Esophagus muscularis mucosa (tissue), 4 donors: ENCODE results near the gene HK1. TPM values are rescaled to one million over a fixed set of nuclear protein-coding genes. Genes with fewer than 3 reads are reported as not detected.
"Not testable (repeated sequence)": the region's sequence is repeated elsewhere in the genome, so short reads cannot be mapped to it uniquely, and the experiment has no call there.

Experiments
- DNase-seq: peaks from one replicate; pipeline ENCODE4 v3.0.0-alpha.2; 2017; ENCODE audit errors: extremely low spot score
- H3K27ac ChIP-seq, 4 donors: fragments of 200-600 bp; sonication (generic); replicated peaks in 1 of 4; 1 replicate in 3 of 4; 2 replicates in 1 of 4; pipeline ENCODE4 v1.5.1; 2016 to 2019; ENCODE audit warnings: mild to moderate bottlenecking in 1 of 4
- H3K27me3 ChIP-seq, 4 donors: fragments of 200-600 bp; sonication (generic); one replicate each; pipeline versions ENCODE4 v1.5.1 to v1.6.0; 2016 to 2019
- H3K36me3 ChIP-seq, 4 donors: fragments of 200-600 bp; sonication (generic); one replicate each; pipeline ENCODE4 v1.5.1; 2016 to 2019
- H3K4me1 ChIP-seq, 4 donors: fragments of 200-600 bp; sonication (generic); one replicate each; pipeline ENCODE4 v1.5.1; 2016 to 2019
- H3K4me3 ChIP-seq, 4 donors: fragments of 200-600 bp; sonication (generic); 1 replicate in 2 of 4; 2 replicates in 2 of 4; pipeline ENCODE4 v1.5.1; 2016 to 2019; ENCODE audit warnings: mild to moderate bottlenecking in 4 of 4, moderate library complexity in 1 of 4
- H3K9me3 ChIP-seq, 4 donors: fragments of 200-600 bp; sonication (generic); 1 replicate in 3 of 4; 2 replicates in 1 of 4; pipeline ENCODE4 v1.5.1; 2016 to 2019
- CTCF ChIP-seq, 3 experiments: fragments of 200-600 bp in 2 of 3; fragments of 450-650 bp in 1 of 3; sonication (generic) in 2 of 3; IDR thresholded peaks; one replicate each; pipeline ENCODE4 v1.5.1; 2017 to 2019; ENCODE audit warnings: antibody characterized with exemption in 3 of 3, mild to moderate bottlenecking in 2 of 3, moderate library complexity in 1 of 3
- EP300 ChIP-seq: sonication (generic); formaldehyde crosslinking; IDR thresholded peaks from one replicate; pipeline ENCODE4 v1.6.1; 2017; ENCODE audit warnings: antibody characterized with exemption
- POLR2A ChIP-seq: fragments of 450-650 bp; IDR thresholded peaks from one replicate; pipeline ENCODE4 v1.6.1; 2017; ENCODE audit warnings: antibody characterized with exemption, moderate library complexity, mild to moderate bottlenecking, low read depth
- POLR2AphosphoS5 ChIP-seq, 2 donors: sonication (generic); formaldehyde crosslinking; IDR thresholded peaks; one replicate each; pipeline ENCODE4 v1.6.1; 2017; ENCODE audit warnings: antibody characterized with exemption in 2 of 2
- WGBS: methylation state at CpG from one replicate; pipeline ENCODE4 v1.1.5; 2018; 5-methylcytosine and 5-hydroxymethylcytosine counted together
- intact Hi-C: fragments of 100-400 bp; cut with DNase I; formaldehyde crosslinking; loops from one replicate; pipeline ENCODE4 v1.15.1; 2023
- total RNA-seq, 4 donors: library from RNA; depleted of rRNA; stranded (reverse); fragments of >200 nt; gene quantifications; one replicate each; pipeline versions ENCODE4 v1.1.0 to v1.2.1, GENCODE V29; 2016

The HK1 gene
- total RNA-seq, 4 donors from 2014 or later = 114 to 188 (median 151) TPM

- H3K4me3 ChIP-seq = no peak overlapping the region
- intact Hi-C loops = no loop called here
- 81% methylated on average over 4 of the region's 4 CpGs for WGBS
- no peaks in the 10 kb centered on the region for H3K36me3 ChIP-seq
- no peaks in the 10 kb centered on the region for H3K27me3 ChIP-seq
- H3K27ac ChIP-seq = no peak overlapping the region
- TF ChIP-seq EP300 (no peak), POLR2A (no peak), CTCF (IDR thresholded peaks at IDR 0.05) (no peak), POLR2AphosphoS5 (IDR thresholded peaks at IDR 0.05) (no peak)
- DNase-seq = no peak
- H3K9me3 ChIP-seq = no peaks in the 10 kb centered on the region
- peaks cover 0 to 7% (median 0%) of the 10 kb centered on the region in 4 donors for H3K4me1 ChIP-seq
Measured at GRCh38 chr10:69307434-69307833, 29.1 kb downstream of the HK1 start.

- H3K4me1 ChIP-seq, H3K27me3 ChIP-seq, H3K9me3 ChIP-seq, H3K36me3 ChIP-seq, H3K4me3 ChIP-seq, DNase-seq, H3K27ac ChIP-seq, intact Hi-C loops: not testable (repeated sequence)
- WGBS = 96% methylated on average over 10 of the region's 10 CpGs
Measured at GRCh38 chr10:69308304-69308703, 30.0 kb downstream of the HK1 start.

- Histone ChIP-seq H3K36me3 (no peaks in the 10 kb centered on the region), H3K9me3 (no peaks in the 10 kb centered on the region), H3K4me1 (peaks cover 0 to 7% (median 2%) of the 10 kb centered on the region in 4 donors), H3K27ac (no peak overlapping the region), H3K4me3 (no peak overlapping the region), H3K27me3 (no peaks in the 10 kb centered on the region)
- intact Hi-C loops = no loop called here
- no peak for DNase-seq
- 50% methylated on average over 4 of the region's 4 CpGs for WGBS
- TF ChIP-seq EP300 (no peak), POLR2A (no peak), POLR2AphosphoS5 (IDR thresholded peaks at IDR 0.05) (no peak), CTCF (IDR thresholded peaks at IDR 0.05) (no peak)
Measured at GRCh38 chr10:69311309-69311708, 33.0 kb downstream of the HK1 start.

GRCh38 chr10:69312528-69312927 lies 34.2 kb downstream of the HK1 start:
- intact Hi-C loops = no loop called here
- no peak for DNase-seq
- Histone ChIP-seq H3K27ac (no peak overlapping the region), H3K4me1 (peaks cover 4 to 16% (median 8%) of the 10 kb centered on the region in 4 donors), H3K27me3 (no peaks in the 10 kb centered on the region), H3K36me3 (no peaks in the 10 kb centered on the region), H3K4me3 (no peak overlapping the region), H3K9me3 (no peaks in the 10 kb centered on the region)
- 86% methylated on average over 4 of the region's 4 CpGs for WGBS
- no peak for TF ChIP-seq CTCF (IDR thresholded peaks at IDR 0.05)
- no peak for TF ChIP-seq POLR2A
- no peak for TF ChIP-seq EP300
- no peak for TF ChIP-seq POLR2AphosphoS5 (IDR thresholded peaks at IDR 0.05)

- Histone ChIP-seq H3K36me3 (no peaks in the 10 kb centered on the region), H3K27me3 (peaks cover 0 to 3% (median 0%) of the 10 kb centered on the region in 4 donors), H3K9me3 (no peaks in the 10 kb centered on the region), H3K27ac (no peak overlapping the region), H3K4me1 (peaks cover 19 to 33% (median 22%) of the 10 kb centered on the region in 4 donors), H3K4me3 (no peak overlapping the region)
- whole genome bisulfite sequencing = 94% methylated on average over 3 of the region's 3 CpGs
- intact Hi-C loops = loop anchor here (5.0 kb wide), 2 partner anchors 67 to 78 kb away; no protein-coding TSS in a partner anchor
- no peak for TF ChIP-seq POLR2A
- no peak for TF ChIP-seq CTCF (IDR thresholded peaks at IDR 0.05)
- TF ChIP-seq POLR2AphosphoS5 (IDR thresholded peaks at IDR 0.05) = no peak
- no peak for TF ChIP-seq EP300
- DNase-seq = no peak
Measured at GRCh38 chr10:69315100-69315542, 36.8 kb downstream of the HK1 start.
